ENCODE results near the gene GPR157. TPM values are rescaled to one million over a fixed set of nuclear protein-coding genes. Genes with fewer than 3 reads are reported as not detected.

GPR157 gene
- total and polyA plus RNA-seq, 2 donors (not counting 1 experiment from before 2014, with no cell fraction given), result 2.0 to 21.2 TPM

GRCh38 chr1:9052272-9053049 is 76.4 kb downstream of the GPR157 start:
- no peaks in the 10 kb centered on the region for H3K27me3 ChIP-seq (replicated peaks in 1 of 4; ENCODE audit: control extremely low read depth in 1 of 4, control insufficient read depth in 3 of 4, insufficient read depth in 4 of 4, low read length in 3 of 4)
- ChIA-PET CTCF (interaction anchor here (1.4 kb wide), 1 partner anchor 15 kb away, joined by 3 read pairs; no protein-coding TSS in a partner anchor), POLR2A (no interaction called here)
- Mint-ChIP-seq H3K27me3 (no peaks in the 10 kb centered on the region), H3K4me3 (no peak overlapping the region), H3K9me3 (ENCODE audit: insufficient read depth) (no peaks in the 10 kb centered on the region), H3K27ac (no peak overlapping the region), H3K4me1 (no peaks in the 10 kb centered on the region)
- no peaks in the 10 kb centered on the region for H3K9me3 ChIP-seq (ENCODE audit: control extremely low read depth in 1 of 3, control insufficient read depth in 2 of 3, insufficient read depth in 1 of 3, low read length in 2 of 3)
- H3K27ac ChIP-seq (ENCODE audit: low read length in 2 of 2), result no peak overlapping the region
- H4K20me1 ChIP-seq (ENCODE audit: control insufficient read depth, insufficient read depth, low read length, poor library complexity, severe bottlenecking), result no peaks in the 10 kb centered on the region
- ATAC-seq (ENCODE audit: low read depth) (no peak), DNase-seq (no peak)
- H2AFZ ChIP-seq (ENCODE audit: insufficient read depth, low read depth, low read length, poor library complexity, severe bottlenecking), result no peak overlapping the region
- H3K4me3 ChIP-seq (ENCODE audit: control extremely low read depth in 1 of 5, extremely low read depth in 1 of 5, insufficient read depth in 1 of 5, low read depth in 2 of 5, low read length in 4 of 5), result no peak overlapping the region
- no peak overlapping the region for H3K9ac ChIP-seq (ENCODE audit: low read length)
- H3K36me3 ChIP-seq (replicated peaks in 1 of 2; ENCODE audit: control extremely low read depth in 1 of 2, control insufficient read depth in 1 of 2, extremely low read depth in 1 of 2, insufficient read depth in 2 of 2, low read length in 1 of 2), result peaks cover 4 to 15% of the 10 kb centered on the region in 2 experiments
- intact Hi-C loops (cut with micrococcal nuclease), result no loop called here
- H3K79me2 ChIP-seq (ENCODE audit: control insufficient read depth, insufficient read depth, low read length), result no peaks in the 10 kb centered on the region
- WGBS (ENCODE audit: insufficient coverage), result no CpG with 5 or more reads among the region's 6 CpGs
- TF ChIP-seq, protein P1, sequence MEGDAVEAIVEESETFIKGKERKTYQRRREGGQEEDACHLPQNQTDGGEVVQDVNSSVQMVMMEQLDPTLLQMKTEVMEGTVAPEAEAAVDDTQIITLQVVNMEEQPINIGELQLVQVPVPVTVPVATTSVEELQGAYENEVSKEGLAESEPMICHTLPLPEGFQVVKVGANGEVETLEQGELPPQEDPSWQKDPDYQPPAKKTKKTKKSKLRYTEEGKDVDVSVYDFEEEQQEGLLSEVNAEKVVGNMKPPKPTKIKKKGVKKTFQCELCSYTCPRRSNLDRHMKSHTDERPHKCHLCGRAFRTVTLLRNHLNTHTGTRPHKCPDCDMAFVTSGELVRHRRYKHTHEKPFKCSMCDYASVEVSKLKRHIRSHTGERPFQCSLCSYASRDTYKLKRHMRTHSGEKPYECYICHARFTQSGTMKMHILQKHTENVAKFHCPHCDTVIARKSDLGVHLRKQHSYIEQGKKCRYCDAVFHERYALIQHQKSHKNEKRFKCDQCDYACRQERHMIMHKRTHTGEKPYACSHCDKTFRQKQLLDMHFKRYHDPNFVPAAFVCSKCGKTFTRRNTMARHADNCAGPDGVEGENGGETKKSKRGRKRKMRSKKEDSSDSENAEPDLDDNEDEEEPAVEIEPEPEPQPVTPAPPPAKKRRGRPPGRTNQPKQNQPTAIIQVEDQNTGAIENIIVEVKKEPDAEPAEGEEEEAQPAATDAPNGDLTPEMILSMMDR (IDR thresholded peaks at IDR 0.05), result no peak
- no peak overlapping the region for H3K4me2 ChIP-seq (replicated peaks; ENCODE audit: low read depth, low read length, poor library complexity, severe bottlenecking)
- no peaks in the 10 kb centered on the region for H3K4me1 ChIP-seq (ENCODE audit: control insufficient read depth in 2 of 2, insufficient read depth in 2 of 2, low read length in 2 of 2)

- Histone ChIP-seq H3K4me3 (ENCODE audit: control extremely low read depth in 1 of 5, extremely low read depth in 1 of 5, insufficient read depth in 1 of 5, low read depth in 2 of 5, low read length in 4 of 5) (no peak overlapping the region), H3K36me3 (replicated peaks in 1 of 2; ENCODE audit: control extremely low read depth in 1 of 2, control insufficient read depth in 1 of 2, extremely low read depth in 1 of 2, insufficient read depth in 2 of 2, low read length in 1 of 2) (peaks cover 6 to 21% of the 10 kb centered on the region in 2 experiments), H3K27ac (ENCODE audit: low read length in 2 of 2) (no peak overlapping the region), H3K27me3 (replicated peaks in 1 of 4; ENCODE audit: control extremely low read depth in 1 of 4, control insufficient read depth in 3 of 4, insufficient read depth in 4 of 4, low read length in 3 of 4) (no peaks in the 10 kb centered on the region), H3K4me2 (replicated peaks; ENCODE audit: low read depth, low read length, poor library complexity, severe bottlenecking) (no peak overlapping the region), H2AFZ (ENCODE audit: insufficient read depth, low read depth, low read length, poor library complexity, severe bottlenecking) (no peak overlapping the region), H3K9ac (ENCODE audit: low read length) (no peak overlapping the region), H3K9me3 (ENCODE audit: control extremely low read depth in 1 of 3, control insufficient read depth in 2 of 3, insufficient read depth in 1 of 3, low read length in 2 of 3) (no peaks in the 10 kb centered on the region), H4K20me1 (ENCODE audit: control insufficient read depth, insufficient read depth, low read length, poor library complexity, severe bottlenecking) (no peaks in the 10 kb centered on the region), H3K79me2 (ENCODE audit: control insufficient read depth, insufficient read depth, low read length) (no peaks in the 10 kb centered on the region), H3K4me1 (ENCODE audit: control insufficient read depth in 2 of 2, insufficient read depth in 2 of 2, low read length in 2 of 2) (no peaks in the 10 kb centered on the region)
- intact Hi-C loops (cut with micrococcal nuclease), result no loop called here
- no CpG with 5 or more reads among the region's 1 CpG for WGBS (ENCODE audit: insufficient coverage)
- ATAC-seq (ENCODE audit: low read depth) (no peak), DNase-seq (no peak)
- POLR2A ChIA-PET, result no interaction called here
- TF ChIP-seq, protein P1 (IDR thresholded peaks at IDR 0.05), result no peak
- TF ChIP-seq EZH2 (IDR thresholded peaks at IDR 0.05; ENCODE audit: borderline replicate concordance, insufficient read depth, low read depth, low read length, poor library complexity, severe bottlenecking), result no peak
- H3K9me3 Mint-ChIP-seq (ENCODE audit: insufficient read depth), result no peaks in the 10 kb centered on the region
- H3K27ac Mint-ChIP-seq, result no peak overlapping the region
- no peak overlapping the region for H3K4me3 Mint-ChIP-seq
- CTCF ChIA-PET, result interaction anchor here (0.7 to 1.5 kb wide), 3 partner anchors 14 to 221 kb away, joined by 3 to 4 read pairs (median 4); no protein-coding TSS in a partner anchor
- H3K4me1 Mint-ChIP-seq, result no peaks in the 10 kb centered on the region
- no peaks in the 10 kb centered on the region for H3K27me3 Mint-ChIP-seq
Measured at GRCh38 chr1:9051379-9051778, 77.5 kb downstream of the GPR157 start.

Measured in B cell (primary cell).